HG02759 (cell line): ENCODE data around the gene AXL.

Experiments
- ATAC-seq: cut with Tn5 transposase; IDR thresholded peaks from one replicate; pipeline ENCODE4 v1.9.1; 2021; ENCODE audit warnings: mild to moderate bottlenecking, moderate library complexity; ENCODE audit not compliant: unreplicated experiment

The AXL gene

GRCh38 chr19:41305927-41306793, 87.1 kb downstream of the AXL start:
- ATAC-seq: no peak

- no peak for ATAC-seq
Measured at GRCh38 chr19:41307090-41307875, 88.3 kb downstream of the AXL start.

GRCh38 chr19:41307954-41308449, 89.0 kb downstream of the AXL start:
- ATAC-seq: no peak

GRCh38 chr19:41308450-41309179, 89.6 kb downstream of the AXL start:
- no peak for ATAC-seq

GRCh38 chr19:41309180-41310032, 90.4 kb downstream of the AXL start:
- peak; percentile 3 for ATAC-seq

GRCh38 chr19:41310033-41310831, 91.2 kb downstream of the AXL start, which contains the start of gene CCDC97:
Gene CCDC97, plus strand, starts transcription at chr19:41310172. Its CDS starts 139 bp downstream, at chr19:41310311.
- ATAC-seq: peak; percentile 74

- no peak for ATAC-seq
Measured at GRCh38 chr19:41311072-41311471, 92.0 kb downstream of the AXL start.
